Brain microvascular endothelial cell (primary cell): Measurements from ENCODE around the gene USP11.

ENCODE experiments used
- DNase-seq: peaks from one replicate; pipeline ENCODE4 v3.0.0-alpha.2; 2020
- H3K27ac ChIP-seq: fragments of 250-450 bp; sonication (Bioruptor Pico); 2 replicates; pipeline ENCODE4 v1.5.1; 2020; ENCODE audit warnings: mild to moderate bottlenecking, moderate library complexity
- H3K27me3 ChIP-seq: fragments of 250-450 bp; sonication (Bioruptor Pico); replicated peaks from 2 replicates; pipeline ENCODE4 v1.5.1; 2020; ENCODE audit warnings: mild to moderate bottlenecking
- H3K36me3 ChIP-seq: fragments of 250-450 bp; sonication (Bioruptor Pico); replicated peaks from 2 replicates; pipeline ENCODE4 v1.5.1; 2020; ENCODE audit warnings: mild to moderate bottlenecking
- H3K4me3 ChIP-seq: 2 replicates; pipeline ENCODE4 v1.5.1; 2011; ENCODE audit warnings: low read depth, mild to moderate bottlenecking, control low read depth, low read length, moderate library complexity
- CTCF ChIP-seq: IDR thresholded peaks from 2 replicates; pipeline ENCODE4 v1.5.1; 2011; ENCODE audit warnings: low read depth, mild to moderate bottlenecking, moderate library complexity, low read length, control low read depth, inconsistent platforms; ENCODE audit errors: missing control alignments
- in situ Hi-C: cut with HindIII; loops from 2 replicates; pipeline ENCODE4 v1.10.0; 2017; ENCODE audit warnings: low sequenced_read_pairs, low pct_ligation_motif_present

The USP11 gene

GRCh38 chrX:47232803-47233332, at the start of gene USP11:
Gene USP11 (plus strand): TSS chrX:47233009. CDS start chrX:47233044, 35 bp downstream.
- peak; percentile 10 for DNase-seq
- H3K27ac ChIP-seq = peak within 1 kb of the TSS; percentile 97
- no peaks in the 10 kb centered on the region for H3K27me3 ChIP-seq
- in situ Hi-C loops = no loop called here
- peaks cover 14% of the 10 kb centered on the region for H3K36me3 ChIP-seq
- TF ChIP-seq CTCF = no peak
- peak within 1 kb of the TSS; percentile 71 for H3K4me3 ChIP-seq

DNA sequence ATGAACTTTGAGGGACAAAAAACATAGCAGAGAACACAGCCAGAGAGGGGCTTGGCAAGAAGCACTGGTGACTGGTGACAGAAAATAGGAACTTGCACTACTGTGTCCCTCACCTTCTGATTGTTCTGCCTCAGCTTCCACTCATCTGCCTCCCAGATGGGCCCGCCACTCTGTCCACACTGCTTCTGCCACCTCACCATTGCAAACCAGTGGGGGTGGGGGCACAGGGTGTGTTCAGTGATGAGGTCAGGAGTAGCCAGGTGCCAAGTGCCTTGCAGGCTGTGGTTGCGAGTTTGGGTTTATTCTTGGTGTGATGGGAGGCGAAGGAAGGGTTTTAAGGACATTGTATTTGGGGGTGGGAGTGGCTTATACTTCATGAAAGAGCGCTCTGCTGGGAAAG, 48.3 kb upstream of the USP11 start:
- H3K4me3 ChIP-seq = no peak overlapping the region
- in situ Hi-C loops = no loop called here
- no peak overlapping the region for H3K27ac ChIP-seq
- peaks cover 11% of the 10 kb centered on the region for H3K36me3 ChIP-seq
- H3K27me3 ChIP-seq = no peaks in the 10 kb centered on the region
- DNase-seq = no peak
- no peak for TF ChIP-seq CTCF

GRCh38 chrX:47185241-47185640, 47.6 kb upstream of the USP11 start:
- H3K36me3 ChIP-seq = peaks cover 6% of the 10 kb centered on the region
- TF ChIP-seq CTCF = no peak
- H3K4me3 ChIP-seq = no peak overlapping the region
- DNase-seq = no peak
- no peaks in the 10 kb centered on the region for H3K27me3 ChIP-seq
- in situ Hi-C loops = no loop called here
- H3K27ac ChIP-seq = no peak overlapping the region

DNA sequence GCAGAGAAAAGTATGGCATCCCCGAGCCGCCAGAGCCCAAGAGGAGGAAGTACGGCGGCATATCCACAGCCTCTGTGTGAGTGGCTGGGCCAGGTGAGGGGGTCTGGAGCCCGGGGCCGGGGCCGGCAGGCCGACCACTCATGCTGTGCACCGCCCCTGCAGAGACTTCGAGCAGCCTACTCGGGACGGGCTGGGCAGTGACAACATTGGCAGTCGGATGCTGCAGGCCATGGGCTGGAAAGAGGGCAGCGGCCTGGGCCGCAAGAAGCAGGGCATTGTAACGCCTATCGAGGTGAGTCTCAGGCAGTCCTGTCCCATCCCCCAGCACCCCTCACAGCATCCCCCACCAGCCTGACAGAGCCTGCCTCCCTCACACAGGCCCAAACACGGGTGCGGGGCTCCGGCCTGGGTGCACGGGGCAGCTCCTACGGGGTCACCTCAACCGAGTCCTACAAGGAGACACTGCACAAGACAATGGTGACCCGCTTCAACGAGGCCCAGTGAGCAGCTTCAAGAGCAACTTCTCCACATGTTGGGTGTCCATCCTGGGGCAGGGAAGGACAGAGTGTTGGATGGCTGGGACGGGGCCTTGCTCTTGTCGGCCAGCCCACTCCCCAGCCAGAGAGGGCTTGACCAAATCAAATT, 46.6 kb upstream of the USP11 start:
- no peak overlapping the region for H3K4me3 ChIP-seq
- H3K36me3 ChIP-seq = peaks cover 5% of the 10 kb centered on the region
- DNase-seq = no peak
- in situ Hi-C loops = no loop called here
- no peak for TF ChIP-seq CTCF
- no peak overlapping the region for H3K27ac ChIP-seq
- H3K27me3 ChIP-seq = no peaks in the 10 kb centered on the region

GRCh38 chrX:47187106-47187677, 45.6 kb upstream of the USP11 start:
- H3K27ac ChIP-seq = no peak overlapping the region
- in situ Hi-C loops = no loop called here
- no peaks in the 10 kb centered on the region for H3K36me3 ChIP-seq
- no peak overlapping the region for H3K4me3 ChIP-seq
- no peaks in the 10 kb centered on the region for H3K27me3 ChIP-seq
- no peak for TF ChIP-seq CTCF
- DNase-seq = no peak
